IPS-18a (cell line): ENCODE data around the gene CFAP100.

Experiments
- H3K27ac ChIP-seq: one replicate; pipeline ENCODE4 v1.5.1; 2013; ENCODE audit warnings: low read length
- H3K27me3 ChIP-seq: one replicate; pipeline ENCODE4 v1.6.1; 2013; ENCODE audit warnings: mild to moderate bottlenecking, low read length; ENCODE audit not compliant: control insufficient read depth, insufficient read depth
- H3K36me3 ChIP-seq: one replicate; pipeline ENCODE4 v1.6.1; 2013; ENCODE audit warnings: low read depth, low read length; ENCODE audit not compliant: control insufficient read depth
- H3K4me1 ChIP-seq: one replicate; pipeline ENCODE4 v1.6.1; 2013; ENCODE audit warnings: low read depth, low read length; ENCODE audit not compliant: control insufficient read depth
- H3K4me3 ChIP-seq: one replicate; pipeline ENCODE4 v1.5.1; 2013; ENCODE audit warnings: low read length
- H3K9ac ChIP-seq: one replicate; pipeline ENCODE4 v1.6.1; 2013; ENCODE audit warnings: mild to moderate bottlenecking, low read length, moderate library complexity
- H3K9me3 ChIP-seq: one replicate; pipeline ENCODE4 v1.6.1; 2013; ENCODE audit warnings: low read depth, low read length; ENCODE audit not compliant: control insufficient read depth

The CFAP100 gene

GRCh38 chr3:126454025-126454424, 59.3 kb downstream of the CFAP100 start:
- Histone ChIP-seq H3K27me3 (no peaks in the 10 kb centered on the region), H3K9me3 (no peaks in the 10 kb centered on the region), H3K4me3 (no peak overlapping the region), H3K4me1 (peaks cover 3% of the 10 kb centered on the region), H3K9ac (no peak overlapping the region), H3K27ac (no peak overlapping the region), H3K36me3 (peaks cover 44% of the 10 kb centered on the region)

GRCh38 chr3:126454437-126455198, 59.9 kb downstream of the CFAP100 start:
- no peak overlapping the region for H3K27ac ChIP-seq
- H3K9me3 ChIP-seq: no peaks in the 10 kb centered on the region
- peaks cover 3% of the 10 kb centered on the region for H3K4me1 ChIP-seq
- H3K27me3 ChIP-seq: no peaks in the 10 kb centered on the region
- H3K4me3 ChIP-seq: no peak overlapping the region
- H3K36me3 ChIP-seq: peaks cover 50% of the 10 kb centered on the region
- no peak overlapping the region for H3K9ac ChIP-seq

- H3K9me3 ChIP-seq: no peaks in the 10 kb centered on the region
- H3K36me3 ChIP-seq: peaks cover 60% of the 10 kb centered on the region
- H3K4me1 ChIP-seq: no peaks in the 10 kb centered on the region
- no peak overlapping the region for H3K27ac ChIP-seq
- H3K4me3 ChIP-seq: no peak overlapping the region
- H3K9ac ChIP-seq: no peak overlapping the region
- H3K27me3 ChIP-seq: no peaks in the 10 kb centered on the region
Observed at GRCh38 chr3:126456211-126456610, 61.5 kb downstream of the CFAP100 start.

GRCh38 chr3:126456766-126457388, 62.2 kb downstream of the CFAP100 start:
- no peaks in the 10 kb centered on the region for H3K4me1 ChIP-seq
- H3K9ac ChIP-seq: no peak overlapping the region
- H3K27ac ChIP-seq: no peak overlapping the region
- no peaks in the 10 kb centered on the region for H3K9me3 ChIP-seq
- no peak overlapping the region for H3K4me3 ChIP-seq
- H3K36me3 ChIP-seq: peaks cover 60% of the 10 kb centered on the region
- no peaks in the 10 kb centered on the region for H3K27me3 ChIP-seq

- peaks cover 65% of the 10 kb centered on the region for H3K36me3 ChIP-seq
- H3K9ac ChIP-seq: no peak overlapping the region
- H3K27me3 ChIP-seq: no peaks in the 10 kb centered on the region
- H3K4me1 ChIP-seq: no peaks in the 10 kb centered on the region
- H3K4me3 ChIP-seq: no peak overlapping the region
- H3K9me3 ChIP-seq: no peaks in the 10 kb centered on the region
- H3K27ac ChIP-seq: no peak overlapping the region
Observed at GRCh38 chr3:126459111-126459762, 64.5 kb downstream of the CFAP100 start.

- Histone ChIP-seq H3K4me3 (no peak overlapping the region), H3K4me1 (no peaks in the 10 kb centered on the region), H3K27me3 (no peaks in the 10 kb centered on the region), H3K36me3 (peaks cover 66% of the 10 kb centered on the region), H3K27ac (no peak overlapping the region), H3K9ac (no peak overlapping the region), H3K9me3 (no peaks in the 10 kb centered on the region)
Observed at GRCh38 chr3:126459763-126460127, 65.0 kb downstream of the CFAP100 start.

- Histone ChIP-seq H3K36me3 (peaks cover 68% of the 10 kb centered on the region), H3K9ac (no peak overlapping the region), H3K27ac (no peak overlapping the region), H3K27me3 (no peaks in the 10 kb centered on the region), H3K4me1 (no peaks in the 10 kb centered on the region), H3K4me3 (no peak overlapping the region), H3K9me3 (no peaks in the 10 kb centered on the region)
Observed at GRCh38 chr3:126460381-126460780, 65.7 kb downstream of the CFAP100 start.

- H3K9ac ChIP-seq: no peak overlapping the region
- H3K27ac ChIP-seq: no peak overlapping the region
- no peaks in the 10 kb centered on the region for H3K27me3 ChIP-seq
- H3K36me3 ChIP-seq: peaks cover 79% of the 10 kb centered on the region
- H3K4me3 ChIP-seq: no peak overlapping the region
- no peaks in the 10 kb centered on the region for H3K4me1 ChIP-seq
- no peaks in the 10 kb centered on the region for H3K9me3 ChIP-seq
Observed at GRCh38 chr3:126461450-126462070, 66.9 kb downstream of the CFAP100 start.

GRCh38 chr3:126463521-126463920, 68.8 kb downstream of the CFAP100 start:
- no peak overlapping the region for H3K9ac ChIP-seq
- peaks cover 82% of the 10 kb centered on the region for H3K36me3 ChIP-seq
- H3K27me3 ChIP-seq: no peaks in the 10 kb centered on the region
- no peaks in the 10 kb centered on the region for H3K4me1 ChIP-seq
- H3K27ac ChIP-seq: no peak overlapping the region
- H3K4me3 ChIP-seq: no peak overlapping the region
- H3K9me3 ChIP-seq: no peaks in the 10 kb centered on the region

GRCh38 chr3:126464093-126464492, 69.4 kb downstream of the CFAP100 start:
- H3K27me3 ChIP-seq: no peaks in the 10 kb centered on the region
- H3K9ac ChIP-seq: no peak overlapping the region
- peaks cover 83% of the 10 kb centered on the region for H3K36me3 ChIP-seq
- no peak overlapping the region for H3K27ac ChIP-seq
- H3K9me3 ChIP-seq: no peaks in the 10 kb centered on the region
- no peak overlapping the region for H3K4me3 ChIP-seq
- no peaks in the 10 kb centered on the region for H3K4me1 ChIP-seq

GRCh38 chr3:126464494-126464893, 69.8 kb downstream of the CFAP100 start:
- Histone ChIP-seq H3K27me3 (no peaks in the 10 kb centered on the region), H3K4me1 (no peaks in the 10 kb centered on the region), H3K36me3 (peaks cover 83% of the 10 kb centered on the region), H3K4me3 (no peak overlapping the region), H3K9me3 (no peaks in the 10 kb centered on the region), H3K9ac (no peak overlapping the region), H3K27ac (no peak overlapping the region)
